Fibroblast of the aortic adventitia (primary cell): Measurements from ENCODE around the gene CHMP2A. TPM values are rescaled to one million over a fixed set of nuclear protein-coding genes. Genes with fewer than 3 reads are reported as not detected.

ENCODE experiments used
- DNase-seq: peaks from one replicate; pipeline ENCODE4 v3.0.0-alpha.2; 2010; ENCODE audit warnings: low read depth
- H3K4me3 ChIP-seq: 2 replicates; pipeline ENCODE4 v1.5.1; 2011; ENCODE audit warnings: low read depth, mild to moderate bottlenecking, control low read depth, low read length, moderate library complexity
- CTCF ChIP-seq: IDR thresholded peaks from 2 replicates; pipeline ENCODE4 v1.5.1; 2011; ENCODE audit warnings: mild to moderate bottlenecking, low read length, control low read depth, inconsistent platforms; ENCODE audit not compliant: insufficient read depth
- total RNA-seq: library from RNA; depleted of rRNA; stranded (reverse); fragments of >200 nt; gene quantifications from 2 replicates; pipeline ENCODE4 v1.2.3, GENCODE V29; 2012; ENCODE audit warnings: low replicate concordance

Gene CHMP2A
- total RNA-seq, 1 donor = 109 TPM

- TF ChIP-seq CTCF = no peak
- no peak overlapping the region for H3K4me3 ChIP-seq
- DNase-seq = no peak
These were observed 3.1 kb downstream of the CHMP2A start for GRCh38 chr19:58551577-58552471.

- no peak for DNase-seq
- H3K4me3 ChIP-seq = no peak overlapping the region
- no peak for TF ChIP-seq CTCF
These were observed 3.8 kb downstream of the CHMP2A start for GRCh38 chr19:58551123-58551497.

GRCh38 chr19:58550362-58551122 is 4.4 kb downstream of the CHMP2A start:
- H3K4me3 ChIP-seq = no peak overlapping the region
- no peak for TF ChIP-seq CTCF
- DNase-seq = no peak

- no peak for TF ChIP-seq CTCF
- H3K4me3 ChIP-seq = no peak overlapping the region
- DNase-seq = no peak
These were observed 5.1 kb downstream of the CHMP2A start for GRCh38 chr19:58549664-58550361.

GRCh38 chr19:58548859-58549663 is 5.8 kb downstream of the CHMP2A start:
- no peak for DNase-seq
- no peak for TF ChIP-seq CTCF
- no peak overlapping the region for H3K4me3 ChIP-seq
